Karpas-422 (cell line): ENCODE measurements around the gene MOB1B. TPM values are rescaled to one million over a fixed set of nuclear protein-coding genes. Genes with fewer than 3 reads are reported as not detected.

Experiments used
- DNase-seq: peaks from one replicate; pipeline ENCODE4 v3.0.0-alpha.2; 2015
- H2AFZ ChIP-seq: fragments of 200-600 bp; sonication (generic); 2 replicates; pipeline ENCODE4 v1.6.1; 2014; ENCODE audit warnings: antibody characterized with exemption, low read length, mixed read lengths
- H3K27ac ChIP-seq: fragments of 200-600 bp; sonication (generic); 2 replicates; pipeline ENCODE4 v1.5.1; 2014; ENCODE audit warnings: mild to moderate bottlenecking, low read length, moderate library complexity
- H3K27me3 ChIP-seq: fragments of 200-600 bp; sonication (generic); 2 replicates; pipeline ENCODE4 v1.6.1; 2014; ENCODE audit warnings: low read length, mixed read lengths
- H3K36me3 ChIP-seq: fragments of 200-600 bp; sonication (generic); 2 replicates; pipeline ENCODE4 v1.6.1; 2014; ENCODE audit warnings: low read length, mixed read lengths; ENCODE audit not compliant: insufficient read depth
- H3K4me1 ChIP-seq: fragments of 200-600 bp; sonication (generic); 2 replicates; pipeline ENCODE4 v1.6.1; 2014; ENCODE audit warnings: mild to moderate bottlenecking, low read length, mixed read lengths
- H3K4me2 ChIP-seq: fragments of 200-600 bp; sonication (generic); 2 replicates; pipeline ENCODE4 v1.6.1; 2014; ENCODE audit warnings: low read length, low read depth, mild to moderate bottlenecking; ENCODE audit not compliant: poor library complexity, severe bottlenecking
- H3K4me3 ChIP-seq: fragments of 200-600 bp; sonication (generic); 2 replicates; pipeline ENCODE4 v1.5.1; 2014; ENCODE audit warnings: mild to moderate bottlenecking, antibody characterized with exemption, low read length, mixed read lengths
- H3K79me2 ChIP-seq: fragments of 200-600 bp; sonication (generic); 2 replicates; pipeline ENCODE4 v1.6.1; 2014; ENCODE audit warnings: mild to moderate bottlenecking, low read length, mixed read lengths
- H3K9ac ChIP-seq: fragments of 200-600 bp; sonication (generic); 2 replicates; pipeline ENCODE4 v1.6.0; 2014; ENCODE audit warnings: low read length
- H3K9me2 ChIP-seq: fragments of 200-600 bp; sonication (generic), shearing (Covaris generic); replicated peaks from 2 replicates; pipeline ENCODE4 v1.6.0; 2014; ENCODE audit warnings: mild to moderate bottlenecking, low read length, moderate library complexity; ENCODE audit not compliant: insufficient read depth
- H3K9me3 ChIP-seq: fragments of 300-700, 200-600 bp; sonication (generic); 2 replicates; pipeline ENCODE4 v1.6.1; 2014; ENCODE audit warnings: low read length, mixed read lengths
- H4K20me1 ChIP-seq: fragments of 200-600 bp; sonication (generic); 2 replicates; pipeline ENCODE4 v1.6.1; 2014; ENCODE audit warnings: mild to moderate bottlenecking, antibody characterized with exemption, low read length, low read depth; ENCODE audit not compliant: insufficient read depth
- total RNA-seq: library from RNA; depleted of rRNA; stranded (reverse); fragments of >200 nt; shearing (Covaris generic); gene quantifications from 2 replicates; pipeline ENCODE4 v1.2.3, GENCODE V29; 2014; ENCODE audit warnings: low replicate concordance

Gene MOB1B
- total RNA-seq, 1 experiment from 2014 or later: 55.6 TPM

GRCh38 chr4:70932984-70933383 is 30.8 kb downstream of the MOB1B start:
- Histone ChIP-seq H3K4me1 (peaks cover 37% of the 10 kb centered on the region), H3K27me3 (no peaks in the 10 kb centered on the region), H3K36me3 (peaks cover 23% of the 10 kb centered on the region), H3K9me2 (no peaks in the 10 kb centered on the region), H3K27ac (no peak overlapping the region), H3K9ac (no peak overlapping the region), H3K9me3 (no peaks in the 10 kb centered on the region), H3K79me2 (peaks cover 97% of the 10 kb centered on the region), H3K4me2 (no peak overlapping the region), H4K20me1 (no peaks in the 10 kb centered on the region), H2AFZ (no peak overlapping the region), H3K4me3 (no peak overlapping the region)
- no peak for DNase-seq

- Histone ChIP-seq H3K9me3 (no peaks in the 10 kb centered on the region), H3K36me3 (peaks cover 19% of the 10 kb centered on the region), H3K4me3 (no peak overlapping the region), H2AFZ (no peak overlapping the region), H3K9ac (no peak overlapping the region), H3K4me1 (peaks cover 25% of the 10 kb centered on the region), H4K20me1 (no peaks in the 10 kb centered on the region), H3K27me3 (no peaks in the 10 kb centered on the region), H3K9me2 (no peaks in the 10 kb centered on the region), H3K79me2 (peaks cover 97% of the 10 kb centered on the region), H3K27ac (peak overlapping the region; percentile 11; the same call in 1 of the 2 replicates), H3K4me2 (no peak overlapping the region)
- DNase-seq: no peak
Measured at GRCh38 chr4:70935038-70935695, 33.0 kb downstream of the MOB1B start.

- H3K9ac ChIP-seq: no peak overlapping the region
- H3K79me2 ChIP-seq: peaks cover 97% of the 10 kb centered on the region
- H2AFZ ChIP-seq: no peak overlapping the region
- no peak overlapping the region for H3K4me2 ChIP-seq
- no peaks in the 10 kb centered on the region for H3K27me3 ChIP-seq
- no peak overlapping the region for H3K27ac ChIP-seq
- H3K4me3 ChIP-seq: no peak overlapping the region
- H3K9me2 ChIP-seq: no peaks in the 10 kb centered on the region
- H4K20me1 ChIP-seq: no peaks in the 10 kb centered on the region
- DNase-seq: no peak
- H3K4me1 ChIP-seq: peaks cover 24% of the 10 kb centered on the region
- no peaks in the 10 kb centered on the region for H3K9me3 ChIP-seq
- peaks cover 19% of the 10 kb centered on the region for H3K36me3 ChIP-seq
Measured at GRCh38 chr4:70936200-70936787, 34.1 kb downstream of the MOB1B start.

GRCh38 chr4:70938086-70938485 is 35.9 kb downstream of the MOB1B start:
- Histone ChIP-seq H3K4me2 (no peak overlapping the region), H3K4me3 (no peak overlapping the region), H3K36me3 (peaks cover 7% of the 10 kb centered on the region; the same call in 1 of the 2 replicates), H3K9me3 (no peaks in the 10 kb centered on the region), H3K4me1 (peaks cover 36% of the 10 kb centered on the region), H4K20me1 (no peaks in the 10 kb centered on the region), H3K9me2 (no peaks in the 10 kb centered on the region), H2AFZ (no peak overlapping the region), H3K27me3 (no peaks in the 10 kb centered on the region), H3K9ac (no peak overlapping the region), H3K79me2 (peaks cover 95% of the 10 kb centered on the region), H3K27ac (no peak overlapping the region)
- DNase-seq: no peak

GRCh38 chr4:70940134-70940533 is 38.0 kb downstream of the MOB1B start:
- peaks cover 55% of the 10 kb centered on the region for H3K4me1 ChIP-seq
- H3K79me2 ChIP-seq: peaks cover 96% of the 10 kb centered on the region
- H3K27ac ChIP-seq: no peak overlapping the region
- H3K36me3 ChIP-seq: peaks cover 4% of the 10 kb centered on the region; the same call in 1 of the 2 replicates
- no peak overlapping the region for H3K4me2 ChIP-seq
- peak; percentile 60 for DNase-seq
- H3K27me3 ChIP-seq: no peaks in the 10 kb centered on the region
- no peak overlapping the region for H3K9ac ChIP-seq
- no peaks in the 10 kb centered on the region for H4K20me1 ChIP-seq
- H3K4me3 ChIP-seq: no peak overlapping the region
- H3K9me3 ChIP-seq: no peaks in the 10 kb centered on the region
- no peaks in the 10 kb centered on the region for H3K9me2 ChIP-seq
- no peak overlapping the region for H2AFZ ChIP-seq

- Histone ChIP-seq H3K79me2 (peaks cover 97% of the 10 kb centered on the region), H3K9ac (no peak overlapping the region)
Measured at GRCh38 chr4:70943114-70943513, 40.9 kb downstream of the MOB1B start.

GRCh38 chr4:70945046-70945445 is 42.9 kb downstream of the MOB1B start:
- H3K9me2 ChIP-seq: no peaks in the 10 kb centered on the region
- H3K9ac ChIP-seq: no peak overlapping the region; the same call in 1 of the 2 replicates
- H3K27me3 ChIP-seq: no peaks in the 10 kb centered on the region
- peaks cover 97% of the 10 kb centered on the region for H3K79me2 ChIP-seq
- no peak overlapping the region for H2AFZ ChIP-seq
- peak; percentile 76 for DNase-seq
- H3K36me3 ChIP-seq: peaks cover 3% of the 10 kb centered on the region; the same call in 1 of the 2 replicates
- peak overlapping the region; percentile 79 for H3K27ac ChIP-seq
- peak overlapping the region; percentile 21; the same call in 1 of the 2 replicates for H3K4me3 ChIP-seq
- H3K4me2 ChIP-seq: peak overlapping the region; percentile 60
- peaks cover 85% of the 10 kb centered on the region for H3K4me1 ChIP-seq
- no peaks in the 10 kb centered on the region for H3K9me3 ChIP-seq
- H4K20me1 ChIP-seq: no peaks in the 10 kb centered on the region

More at GRCh38 chr4:70943114-70943513, 40.9 kb downstream of the MOB1B start:
- Histone ChIP-seq H2AFZ (no peak overlapping the region), H3K36me3 (peaks cover 3% of the 10 kb centered on the region; the same call in 1 of the 2 replicates), H4K20me1 (no peaks in the 10 kb centered on the region), H3K4me2 (peak overlapping the region; percentile 51), H3K27me3 (no peaks in the 10 kb centered on the region), H3K4me3 (peak overlapping the region; percentile 14; the same call in 1 of the 2 replicates), H3K9me2 (no peaks in the 10 kb centered on the region), H3K9me3 (no peaks in the 10 kb centered on the region), H3K4me1 (peaks cover 84% of the 10 kb centered on the region), H3K27ac (peak overlapping the region; percentile 79)
- peak; percentile 77 for DNase-seq

GRCh38 chr4:70945452-70946055 is 43.4 kb downstream of the MOB1B start:
- Histone ChIP-seq H3K79me2 (peaks cover 98% of the 10 kb centered on the region), H3K9me3 (no peaks in the 10 kb centered on the region), H3K27ac (peak overlapping the region; percentile 79), H2AFZ (no peak overlapping the region), H3K4me3 (peak overlapping the region; percentile 21; the same call in 1 of the 2 replicates), H3K4me2 (peak overlapping the region; percentile 60), H3K36me3 (peaks cover 3% of the 10 kb centered on the region; the same call in 1 of the 2 replicates), H3K4me1 (peaks cover 80% of the 10 kb centered on the region), H3K27me3 (no peaks in the 10 kb centered on the region), H3K9me2 (no peaks in the 10 kb centered on the region), H3K9ac (no peak overlapping the region; the same call in 1 of the 2 replicates), H4K20me1 (no peaks in the 10 kb centered on the region)
- DNase-seq: no peak
